HG03175 (cell line): ENCODE results near the gene CPHXL.

Source experiments
- ATAC-seq: cut with Tn5 transposase; IDR thresholded peaks from one replicate; pipeline ENCODE4 v1.9.1; 2021; ENCODE audit warnings: mild to moderate bottlenecking, moderate library complexity; ENCODE audit not compliant: unreplicated experiment

Gene CPHXL

GRCh38 chr16:75726390-75726789 is at the start of gene CPHXL:
CPHXL (minus strand) TSS chr16:75726490; CDS start chr16:75726442, 48 bp downstream.
- no peak for ATAC-seq

- ATAC-seq: no peak
Observed at GRCh38 chr16:75774197-75774596, 47.9 kb upstream of the CPHXL start.

- ATAC-seq: no peak
Observed at GRCh38 chr16:75770051-75770450, 43.8 kb upstream of the CPHXL start.

- peak; percentile 82 for ATAC-seq
Observed at GRCh38 chr16:75764154-75764768, 38.0 kb upstream of the CPHXL start.

GRCh38 chr16:75763204-75763603 is 36.9 kb upstream of the CPHXL start:
- no peak for ATAC-seq

- ATAC-seq: no peak
Observed at GRCh38 chr16:75762746-75763145, 36.5 kb upstream of the CPHXL start.

GRCh38 chr16:75761108-75761507 is 34.8 kb upstream of the CPHXL start:
- ATAC-seq: peak; percentile 24

- no peak for ATAC-seq
Observed at GRCh38 chr16:75760018-75760519, 33.8 kb upstream of the CPHXL start.

GRCh38 chr16:75758215-75758614 is 31.9 kb upstream of the CPHXL start:
- ATAC-seq: no peak

- ATAC-seq: no peak
Observed at GRCh38 chr16:75754141-75754540, 27.9 kb upstream of the CPHXL start.

GRCh38 chr16:75750528-75750927 is 24.2 kb upstream of the CPHXL start:
- no peak for ATAC-seq

- ATAC-seq: no peak
Observed at GRCh38 chr16:75746359-75746758, 20.1 kb upstream of the CPHXL start.

GRCh38 chr16:75745823-75746222 is 19.5 kb upstream of the CPHXL start:
- no peak for ATAC-seq

GRCh38 chr16:75745242-75745641 is 19.0 kb upstream of the CPHXL start:
- no peak for ATAC-seq

GRCh38 chr16:75742424-75743047 is 16.2 kb upstream of the CPHXL start:
- no peak for ATAC-seq

GRCh38 chr16:75733305-75734211 is 7.3 kb upstream of the CPHXL start:
- no peak for ATAC-seq

GRCh38 chr16:75732871-75733270 is 6.6 kb upstream of the CPHXL start:
- ATAC-seq: no peak

GRCh38 chr16:75727221-75727620 is 931 bp upstream of the CPHXL start:
- no peak for ATAC-seq

- ATAC-seq: no peak
Observed at GRCh38 chr16:75718452-75718851, 7.8 kb downstream of the CPHXL start.

- no peak for ATAC-seq
Observed at GRCh38 chr16:75714661-75715060, 11.6 kb downstream of the CPHXL start.

GRCh38 chr16:75710344-75710743 is 15.9 kb downstream of the CPHXL start:
- no peak for ATAC-seq

GRCh38 chr16:75703306-75703705 is 23.0 kb downstream of the CPHXL start:
- no peak for ATAC-seq
